SW 1271 (cell line): Measurements from ENCODE around the gene ZNF570.
A peak's percentile ranks its signal among the peaks of the same experiment; 100 is the strongest.

Experiments used
- DNase-seq, 2 experiments: peaks; one replicate each; lab custom pipeline; 2025; lab: John Stamatoyannopoulos, UW

The ZNF570 gene

DNA sequence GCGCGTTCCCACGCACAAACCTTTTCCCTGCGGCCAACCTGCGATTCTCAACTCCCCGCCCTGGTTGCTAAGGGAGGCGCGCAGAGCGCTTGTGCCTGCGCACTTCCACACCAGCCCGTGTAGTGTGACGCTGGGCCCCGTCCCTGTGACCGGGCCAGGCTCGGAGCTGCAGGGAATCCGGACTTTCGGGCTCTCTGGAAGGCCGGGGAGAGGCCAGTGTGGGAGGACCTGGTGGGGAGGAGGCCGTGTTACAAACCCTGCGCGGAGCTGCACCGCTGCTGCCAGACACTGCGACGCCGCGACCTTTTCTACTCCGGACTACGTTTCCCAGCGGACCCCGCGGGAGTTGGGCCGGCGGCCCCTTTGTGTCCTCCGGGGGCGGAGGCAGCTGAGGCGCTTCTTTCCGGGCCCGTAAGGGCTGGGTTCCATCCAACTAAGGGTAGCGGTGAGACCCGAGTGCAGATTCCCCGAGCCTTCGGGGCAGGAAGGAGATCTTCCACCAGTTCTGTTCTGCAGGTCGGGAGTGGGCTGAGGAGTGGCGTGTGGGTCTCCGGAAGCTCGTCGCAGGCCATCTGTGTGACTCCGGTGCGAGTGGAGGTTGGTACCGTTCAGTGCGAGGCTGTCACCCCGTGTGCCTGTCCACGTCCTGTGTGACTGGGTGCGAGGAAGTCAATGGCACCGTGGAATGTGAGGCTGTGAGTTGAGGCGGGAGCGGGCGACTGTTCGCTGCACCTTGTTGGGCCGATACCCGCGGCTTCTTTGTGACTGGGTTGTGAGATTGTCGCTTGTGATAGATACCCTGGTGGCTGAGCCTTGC lies at the start of gene ZNF570:
TSS of gene ZNF570 (plus strand) at position 396 of the 817 bp plus-strand sequence. CDS start 999 bp downstream, outside the sequence.
- peak; percentile 64 to 83 for DNase-seq

DNA sequence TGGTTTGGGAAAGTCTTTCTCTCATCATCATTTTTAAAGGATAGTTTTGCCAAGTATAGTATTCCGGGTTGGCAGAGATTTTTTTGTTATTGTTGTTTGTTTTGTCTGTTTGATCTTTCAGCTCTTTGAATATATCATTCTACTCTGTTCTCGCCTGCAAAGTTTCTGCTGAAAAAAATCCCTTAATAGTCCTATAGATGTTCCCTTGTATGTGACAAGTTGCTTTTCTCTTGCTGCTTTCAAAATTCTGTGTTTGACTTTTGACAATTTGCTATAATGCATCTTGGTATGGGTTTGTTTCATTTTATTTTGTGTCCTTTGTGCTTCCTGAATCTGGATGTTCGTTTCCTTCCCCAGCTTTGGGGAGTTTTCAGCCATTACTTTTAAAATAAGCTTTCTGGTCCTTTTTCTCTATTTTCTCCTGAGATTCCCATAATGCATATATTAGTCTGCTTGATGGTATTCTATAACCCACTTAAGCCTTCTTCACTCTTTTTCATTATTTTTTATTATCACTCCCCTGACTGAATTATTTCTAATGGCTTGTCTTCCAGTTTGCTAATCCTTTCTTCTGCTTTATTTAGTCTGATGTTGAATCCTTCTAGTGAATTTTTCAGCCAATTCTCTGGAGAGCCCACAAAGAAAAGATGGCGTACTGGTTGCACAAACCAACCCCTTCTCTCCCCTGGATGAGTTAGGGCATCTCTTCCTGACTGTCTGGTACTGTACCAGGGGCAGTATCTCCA lies 16.5 kb upstream of the ZNF570 start:
- DNase-seq: no peak

DNA sequence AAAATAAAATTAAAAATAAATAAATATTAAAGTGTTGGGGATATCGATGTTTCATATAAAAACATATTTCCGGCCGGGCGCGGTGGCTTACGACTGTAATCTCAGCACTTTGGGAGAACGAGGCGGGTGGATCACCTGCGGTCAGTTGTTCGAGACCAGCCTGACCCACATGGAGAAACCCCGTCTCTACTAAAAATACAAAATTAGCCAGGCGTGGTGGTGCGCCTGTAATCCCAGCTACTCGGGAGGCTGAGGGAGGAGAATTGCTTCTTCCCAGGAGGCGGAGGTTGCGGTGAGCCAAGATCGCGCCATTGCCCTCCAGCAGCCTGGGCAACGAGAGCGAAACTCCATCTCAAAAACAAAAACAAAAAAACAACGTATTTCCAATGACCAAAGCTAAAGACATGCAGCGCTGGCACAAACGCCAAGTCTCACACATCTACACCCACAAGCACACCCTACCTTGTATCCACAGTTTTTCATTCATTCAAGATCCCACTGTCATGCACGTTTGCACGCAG lies 2.8 kb upstream of the ZNF570 start:
- DNase-seq: no peak

DNA sequence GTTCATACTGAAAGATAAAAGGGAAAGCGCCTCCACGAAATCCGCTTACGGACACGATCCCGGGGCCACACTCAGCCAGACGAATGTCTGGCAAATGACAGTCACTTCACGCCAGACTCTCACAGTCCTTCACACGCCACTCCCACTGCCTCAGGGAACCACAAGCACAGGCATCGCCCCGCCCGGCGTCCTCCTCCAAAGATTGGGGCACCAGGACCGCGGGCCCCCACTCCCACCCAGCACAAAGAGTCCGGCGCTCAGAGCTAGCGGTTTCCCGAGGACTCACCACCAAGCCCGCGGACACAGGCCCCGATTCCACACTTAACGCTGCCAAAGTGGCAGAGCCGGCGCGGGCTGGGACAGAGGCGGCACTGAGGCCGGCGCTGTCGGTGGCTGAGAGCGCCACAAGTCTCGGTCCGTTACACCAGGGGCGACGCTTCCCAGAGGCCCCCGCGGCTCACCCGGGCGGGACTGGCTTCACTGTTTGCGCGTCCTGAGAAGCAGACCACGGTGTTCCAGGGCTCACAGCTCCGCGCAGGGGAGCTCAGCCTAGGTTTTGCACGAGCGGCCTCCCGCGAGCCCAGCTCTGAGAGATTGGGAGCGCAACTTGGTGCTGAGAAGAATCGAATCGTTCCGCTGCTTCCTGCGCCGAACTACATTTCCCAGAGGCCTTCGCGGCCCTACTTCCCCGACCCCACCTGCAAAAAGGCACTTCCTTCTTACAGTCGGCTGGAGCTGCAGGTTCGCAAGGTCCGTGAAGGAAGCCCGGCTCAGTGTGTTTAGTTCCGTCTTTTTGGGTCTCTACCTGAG lies 2.2 kb upstream of the ZNF570 start, which contains the start of gene ZNF569:
TSS of gene ZNF569 (minus strand) at position 647 of the 810 bp plus-strand sequence. CDS start 22,523 bp downstream, outside the sequence.
- peak; percentile 77 to 88 for DNase-seq

DNA sequence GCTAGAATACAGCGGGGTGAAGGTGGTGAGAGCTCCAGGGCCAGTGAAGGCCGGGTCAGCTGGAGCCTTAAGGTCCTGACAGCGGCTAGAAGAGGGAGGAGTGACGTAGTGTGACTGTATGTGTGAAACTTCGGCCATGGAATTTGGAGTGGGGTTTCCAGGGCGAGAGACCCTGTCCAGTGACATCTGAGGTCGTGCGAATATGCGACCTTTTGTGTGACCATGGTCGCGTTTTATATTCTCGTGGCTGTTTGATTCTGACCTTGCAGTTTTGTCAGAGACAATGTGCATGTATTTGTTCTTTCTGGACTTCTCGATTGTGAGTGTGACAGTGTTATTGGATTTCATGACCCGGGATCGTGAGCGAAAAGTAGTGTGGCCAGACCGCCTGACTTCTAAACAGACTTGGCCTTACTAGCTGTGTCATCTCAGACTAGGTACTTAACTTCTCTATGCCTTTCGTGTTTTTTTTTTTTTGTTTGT lies 1.5 kb upstream of the ZNF570 start:
- DNase-seq: no peak

DNA sequence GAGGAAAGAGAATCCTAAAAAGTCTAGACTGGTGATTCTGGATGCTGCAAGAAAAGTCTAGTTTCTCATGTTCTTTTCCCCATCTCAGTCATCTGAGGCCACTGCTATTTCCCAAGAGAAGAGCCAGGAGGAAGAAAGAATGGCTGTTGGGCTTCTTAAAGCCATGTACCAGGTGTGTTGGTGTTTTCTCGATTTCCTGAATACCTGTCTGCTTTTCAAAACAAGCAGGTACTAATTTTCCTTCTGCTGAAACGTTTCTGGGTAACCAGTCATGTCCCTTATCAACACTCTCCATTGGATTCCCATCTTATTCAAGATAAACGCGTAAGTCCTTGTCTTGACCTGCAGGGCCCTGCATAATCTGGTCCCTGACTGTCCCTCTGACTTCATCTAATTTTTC lies 1.1 kb downstream of the ZNF570 start:
- DNase-seq: no peak

DNA sequence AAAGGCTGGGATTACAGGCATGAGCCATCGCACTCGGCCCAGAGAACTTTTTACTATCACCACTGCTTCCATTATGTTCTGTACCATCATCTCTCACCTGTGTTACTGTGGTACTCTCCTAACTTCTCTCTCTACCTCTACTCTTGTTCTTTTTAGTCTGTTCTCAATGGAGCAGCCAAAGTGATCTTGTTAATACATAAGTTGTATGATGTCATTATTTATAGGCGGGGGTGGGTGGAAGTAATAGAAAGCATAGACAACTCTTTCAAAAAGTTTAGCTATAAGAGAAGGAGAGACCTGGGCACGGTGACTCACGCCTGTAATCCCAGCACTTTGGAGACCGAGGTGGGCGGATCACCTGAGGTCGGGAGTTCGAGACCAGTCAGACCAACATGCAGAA lies 3.0 kb downstream of the ZNF570 start:
- no peak for DNase-seq

DNA sequence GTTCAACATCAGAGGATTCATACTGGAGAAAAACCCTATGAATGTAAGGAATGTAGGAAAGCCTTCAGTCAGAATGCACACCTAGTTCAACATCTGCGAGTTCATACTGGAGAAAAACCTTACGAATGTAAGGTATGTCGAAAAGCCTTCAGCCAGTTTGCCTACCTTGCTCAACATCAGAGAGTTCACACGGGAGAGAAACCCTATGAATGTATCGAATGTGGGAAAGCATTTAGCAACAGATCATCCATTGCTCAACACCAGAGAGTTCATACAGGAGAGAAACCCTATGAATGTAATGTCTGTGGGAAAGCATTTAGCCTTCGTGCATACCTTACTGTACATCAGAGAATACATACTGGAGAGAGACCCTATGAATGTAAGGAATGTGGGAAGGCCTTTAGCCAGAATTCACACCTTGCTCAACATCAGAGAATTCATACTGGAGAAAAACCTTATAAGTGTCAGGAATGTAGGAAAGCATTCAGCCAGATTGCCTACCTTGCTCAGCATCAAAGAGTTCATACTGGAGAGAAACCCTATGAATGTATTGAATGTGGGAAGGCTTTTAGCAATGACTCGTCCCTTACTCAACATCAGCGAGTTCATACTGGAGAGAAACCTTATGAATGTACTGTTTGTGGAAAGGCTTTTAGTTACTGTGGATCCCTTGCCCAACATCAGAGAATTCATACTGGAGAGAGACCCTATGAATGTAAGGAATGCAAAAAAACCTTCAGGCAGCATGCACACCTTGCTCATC lies 15.4 kb downstream of the ZNF570 start:
- DNase-seq: no peak

DNA sequence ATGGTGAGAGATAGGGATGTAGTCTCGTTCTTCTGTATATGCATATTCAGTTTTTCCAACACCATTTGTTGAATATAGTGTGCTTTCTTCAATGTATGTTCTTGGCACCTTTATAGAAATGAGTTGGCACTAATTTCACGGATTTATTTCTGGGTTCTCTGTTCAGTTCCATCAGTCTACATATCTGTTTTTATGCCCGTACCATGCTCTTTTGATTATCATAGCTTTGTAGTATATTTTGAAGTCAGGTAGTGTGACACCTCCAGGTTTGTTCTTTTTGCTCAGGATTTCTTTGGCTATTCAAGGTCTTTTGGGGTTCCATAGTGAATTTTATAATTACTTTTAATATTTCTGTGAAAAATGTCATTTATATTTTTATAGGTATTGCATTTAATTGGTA lies 23.1 kb downstream of the ZNF570 start:
- DNase-seq: no peak

DNA sequence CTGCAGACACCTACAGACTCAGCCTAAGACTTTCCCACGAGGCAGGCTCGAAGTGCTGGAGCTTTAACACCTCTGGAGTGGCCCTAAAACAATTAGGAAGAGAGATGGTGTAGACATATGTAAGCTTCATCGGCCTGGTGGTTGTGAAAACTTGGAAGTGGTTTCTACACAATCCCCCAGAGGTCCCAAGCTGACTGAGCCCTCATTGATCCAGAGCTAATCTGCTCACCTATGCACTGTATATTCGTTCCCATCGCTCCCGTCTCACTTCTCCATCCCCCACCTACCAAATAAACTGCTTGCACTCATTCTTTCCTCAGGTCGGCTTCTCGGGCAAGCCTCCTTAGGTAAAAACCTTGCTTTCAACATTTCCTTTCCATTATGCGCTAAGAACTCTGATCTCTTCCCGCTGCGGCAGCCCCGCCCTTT lies 36.8 kb downstream of the ZNF570 start:
- DNase-seq: no peak

DNA sequence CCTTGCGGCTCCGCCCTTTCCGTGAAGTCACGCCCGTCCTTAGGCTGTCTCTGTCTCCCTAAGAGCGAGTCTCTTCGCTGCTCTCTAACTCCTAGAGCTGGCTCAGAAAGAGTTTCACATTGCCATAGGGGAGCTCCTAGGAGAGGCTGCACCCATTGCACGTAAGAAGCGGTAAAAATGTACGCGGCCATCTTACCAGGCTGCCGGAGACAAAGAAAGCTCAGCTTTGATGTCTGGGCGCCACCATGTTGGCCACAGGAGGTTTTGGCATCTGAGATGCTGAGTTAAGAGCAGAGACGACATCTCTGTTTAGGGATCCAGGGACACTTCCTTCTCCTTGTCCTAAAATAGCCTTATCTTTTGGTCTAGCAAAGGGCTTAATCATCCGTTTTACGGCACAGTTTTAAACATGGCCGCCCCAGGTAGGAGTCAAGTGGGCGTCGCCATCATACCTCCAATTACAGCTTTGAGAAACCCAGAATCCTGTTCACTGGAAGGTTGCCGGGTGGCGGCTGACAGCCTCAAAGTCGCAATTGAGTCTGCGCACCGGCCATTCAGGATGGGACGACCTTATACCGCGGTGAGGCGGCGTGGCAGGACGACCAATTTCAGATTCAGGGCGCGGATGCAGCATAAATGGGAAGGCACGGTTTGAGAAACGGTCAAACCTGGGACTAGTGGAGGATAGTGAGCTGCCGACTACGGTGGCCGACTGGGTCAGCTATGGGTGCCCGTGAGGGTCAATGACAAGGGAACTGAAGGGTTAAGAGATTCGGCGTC lies 37.4 kb downstream of the ZNF570 start, which contains the start of gene ZNF793:
TSS of gene ZNF793 (plus strand) at position 553 of the 780 bp plus-strand sequence. CDS start 16,501 bp downstream, outside the sequence.
- DNase-seq: peak; percentile 22 to 64

DNA sequence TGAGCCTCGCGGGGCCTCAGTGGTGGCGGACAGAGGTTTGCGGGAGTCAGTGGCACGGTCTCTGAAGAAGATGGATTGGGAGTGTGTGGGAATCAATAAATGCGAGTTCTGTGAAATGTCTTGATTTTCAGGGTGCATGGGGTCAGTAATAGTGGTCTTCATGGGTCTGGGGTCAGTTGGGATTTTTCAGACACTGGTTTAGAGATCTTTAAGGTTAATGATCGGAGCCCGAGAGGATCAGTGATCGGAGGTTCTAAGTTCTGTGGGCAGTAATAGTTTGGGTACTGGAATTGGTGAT lies 38.0 kb downstream of the ZNF570 start:
- no peak for DNase-seq

DNA sequence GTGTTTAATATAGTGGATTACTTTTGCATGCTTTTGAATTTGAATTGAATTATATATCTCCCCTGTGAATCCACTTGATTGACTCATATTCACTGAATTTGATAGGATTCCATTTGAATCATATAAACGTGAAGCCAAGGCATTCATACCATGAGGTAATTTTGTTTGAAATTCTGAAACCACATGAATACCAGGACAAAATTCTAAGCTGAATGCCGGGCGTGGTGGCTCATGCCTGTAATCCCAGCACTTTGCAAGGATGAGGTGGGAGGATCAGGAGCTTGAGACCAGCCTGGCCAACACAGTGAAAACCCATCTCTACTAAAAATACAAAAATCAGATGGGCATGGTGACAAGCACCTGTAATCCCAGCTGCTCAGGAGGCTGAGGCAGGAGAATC lies 42.0 kb downstream of the ZNF570 start:
- DNase-seq: no peak

DNA sequence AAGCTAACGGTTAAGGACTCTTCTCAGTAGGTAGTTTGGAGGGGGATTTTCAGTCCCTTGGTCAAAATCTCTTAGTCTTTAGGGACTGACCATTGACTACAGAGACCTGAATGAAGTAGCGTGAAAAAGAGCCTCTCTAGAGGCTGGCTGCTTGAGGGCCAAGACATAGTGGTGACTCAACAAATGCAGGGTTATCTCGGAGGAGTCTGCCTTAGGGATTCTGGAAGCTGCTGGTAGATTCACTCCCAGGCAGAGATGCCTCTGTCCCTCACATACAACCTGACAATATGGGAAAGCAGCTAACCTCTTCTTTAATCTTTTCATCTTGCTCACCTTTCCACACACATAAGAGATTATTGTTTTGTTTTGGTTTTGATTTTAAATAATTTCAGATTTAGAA lies 42.7 kb downstream of the ZNF570 start:
- DNase-seq: no peak

DNA sequence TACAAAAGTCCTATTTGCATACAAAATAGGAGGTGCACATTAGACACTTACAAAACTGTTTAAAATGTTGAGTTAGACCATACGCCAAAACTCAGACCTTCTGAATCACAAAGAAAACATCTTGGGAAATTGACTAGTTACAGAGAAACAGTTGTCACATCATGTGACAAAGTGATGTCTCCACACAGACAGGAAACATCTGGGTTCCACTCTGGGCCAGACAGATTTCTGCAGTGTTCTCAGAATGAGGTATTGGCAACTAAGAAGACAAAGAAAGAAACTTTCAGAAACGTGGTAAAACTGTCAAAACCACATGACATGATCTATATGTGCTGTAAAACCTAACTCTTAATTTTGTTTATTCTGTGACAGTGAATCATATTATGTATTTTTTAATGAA lies 44.2 kb downstream of the ZNF570 start:
- no peak for DNase-seq

DNA sequence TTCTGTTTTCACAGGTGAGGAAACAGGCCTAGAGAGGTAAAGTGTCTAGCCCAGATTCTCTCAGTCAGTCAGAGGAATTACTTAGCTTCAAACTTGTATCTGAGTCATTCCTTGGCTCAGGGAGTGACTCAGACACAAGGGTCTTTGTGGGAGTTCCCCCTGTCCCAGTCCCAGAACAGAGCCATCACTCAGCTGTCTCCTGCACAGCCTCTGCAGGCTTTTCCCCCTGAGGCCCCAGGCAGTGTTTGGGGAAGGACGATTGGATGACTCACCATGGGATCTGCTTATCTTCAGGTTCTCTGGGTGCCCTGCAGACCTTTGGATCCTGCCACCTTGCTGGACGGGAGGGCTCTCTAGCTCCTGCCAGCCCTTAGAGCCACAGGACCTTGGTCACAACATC lies 50.7 kb downstream of the ZNF570 start:
- peak in 1 of 2 experiments; percentile 1 for DNase-seq

DNA sequence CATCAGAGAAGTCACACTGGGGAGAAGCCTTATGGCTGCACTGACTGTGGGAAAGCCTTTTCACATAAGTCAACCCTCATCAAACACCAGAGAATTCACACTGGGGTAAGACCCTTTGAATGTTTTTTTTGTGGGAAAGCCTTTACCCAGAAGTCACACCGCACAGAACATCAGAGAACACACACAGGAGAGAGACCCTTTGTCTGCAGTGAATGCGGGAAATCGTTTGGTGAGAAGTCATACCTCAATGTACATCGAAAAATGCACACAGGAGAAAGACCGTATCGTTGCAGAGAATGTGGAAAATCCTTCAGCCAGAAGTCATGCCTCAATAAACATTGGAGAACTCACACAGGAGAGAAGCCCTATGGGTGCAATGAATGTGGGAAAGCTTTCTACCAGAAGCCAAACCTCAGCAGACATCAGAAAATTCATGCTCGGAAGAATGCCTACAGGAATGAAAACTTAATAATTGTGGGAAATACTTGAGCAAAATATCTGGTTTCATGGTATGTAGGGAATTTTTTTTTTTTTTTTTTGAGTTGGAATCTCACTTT lies 68.3 kb downstream of the ZNF570 start:
- DNase-seq: no peak
